Right renal pelvis (tissue), 4 donors: Measurements from ENCODE around the gene ING1. TPM values are rescaled to one million over a fixed set of nuclear protein-coding genes. Genes with fewer than 3 reads are reported as not detected.
"Not testable (repeated sequence)": the region's sequence is repeated elsewhere in the genome, so short reads cannot be mapped to it uniquely, and the experiment has no call there.

Source experiments
- DNase-seq, 4 donors: peaks; one replicate each; pipeline ENCODE4 v3.0.0-alpha.2; 2013; ENCODE audit warnings: low read depth in 4 of 4, low spot score in 3 of 4, missing footprints in 1 of 4
- polyA plus RNA-seq, 4 donors: library from polyadenylated mRNA; unstranded; fragments of 120-200 nt; gene quantifications; one replicate each; pipeline ENCODE4 v1.2.1, GENCODE V29; 2013; ENCODE audit not compliant: insufficient read length in 4 of 4

ING1 gene, protein sequence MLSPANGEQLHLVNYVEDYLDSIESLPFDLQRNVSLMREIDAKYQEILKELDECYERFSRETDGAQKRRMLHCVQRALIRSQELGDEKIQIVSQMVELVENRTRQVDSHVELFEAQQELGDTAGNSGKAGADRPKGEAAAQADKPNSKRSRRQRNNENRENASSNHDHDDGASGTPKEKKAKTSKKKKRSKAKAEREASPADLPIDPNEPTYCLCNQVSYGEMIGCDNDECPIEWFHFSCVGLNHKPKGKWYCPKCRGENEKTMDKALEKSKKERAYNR
- 10 to 100 TPM; 22.2 to 27.4 (median 25.7) TPM for polyA plus RNA-seq

DNA sequence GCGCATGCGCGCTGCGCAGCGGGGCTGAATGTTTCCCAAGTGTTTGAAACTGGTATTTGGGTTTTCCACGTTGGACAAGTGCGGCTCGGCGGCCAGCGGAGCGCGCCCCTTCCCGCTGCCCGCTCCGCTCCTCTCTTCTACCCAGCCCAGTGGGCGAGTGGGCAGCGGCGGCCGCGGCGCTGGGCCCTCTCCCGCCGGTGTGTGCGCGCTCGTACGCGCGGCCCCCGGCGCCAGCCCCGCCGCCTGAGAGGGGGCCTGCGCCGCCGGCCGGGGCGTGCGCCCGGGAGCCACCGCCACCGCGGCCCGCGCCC, at the start of gene ING1:
ING1 (plus strand) TSS at position 59 of the 311 bp plus-strand sequence. CDS start 450 bp downstream, outside the sequence.
- DNase-seq = no peak

- DNase-seq = no peak
Measured at GRCh38 chr13:110664041-110664440, 49.5 kb upstream of the ING1 start.

- no peak for DNase-seq
Measured at GRCh38 chr13:110664673-110665072, 48.8 kb upstream of the ING1 start.

GRCh38 chr13:110665491-110666254, 47.8 kb upstream of the ING1 start:
- DNase-seq = no peak

DNA sequence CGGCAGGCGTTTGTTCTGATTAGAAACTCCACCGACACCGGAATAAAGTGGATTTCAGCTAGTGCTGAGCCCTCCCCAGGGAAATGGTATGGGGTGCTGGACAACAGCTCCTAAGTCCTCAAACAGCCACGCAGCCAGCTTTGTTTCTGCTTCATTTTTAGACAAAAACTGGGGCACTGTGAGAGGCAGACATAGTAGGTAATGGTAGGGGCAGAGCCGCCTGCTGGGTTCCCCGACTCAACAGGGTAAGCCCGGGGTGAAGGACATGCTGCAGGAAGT, 47.3 kb upstream of the ING1 start:
- no peak for DNase-seq

DNA sequence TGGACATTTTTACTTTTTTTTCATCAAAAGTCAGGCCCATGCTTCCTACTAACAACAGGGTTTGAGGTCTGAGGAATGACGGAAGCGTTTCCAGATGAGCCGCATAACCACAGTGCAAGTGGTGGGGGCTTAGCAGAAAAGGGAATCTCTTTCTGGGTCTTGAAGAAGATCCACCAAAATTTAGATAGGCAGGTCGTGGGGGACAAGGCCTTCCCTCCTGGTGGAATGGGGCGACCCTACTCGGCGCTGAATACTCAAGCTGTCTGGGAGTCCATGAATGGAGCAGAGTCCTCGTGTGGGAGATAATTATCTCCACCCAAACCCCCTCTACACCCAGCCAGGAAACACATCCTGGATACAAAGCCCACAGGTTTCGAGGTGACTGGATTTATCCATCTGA, 44.5 kb upstream of the ING1 start:
- no peak for DNase-seq

DNA sequence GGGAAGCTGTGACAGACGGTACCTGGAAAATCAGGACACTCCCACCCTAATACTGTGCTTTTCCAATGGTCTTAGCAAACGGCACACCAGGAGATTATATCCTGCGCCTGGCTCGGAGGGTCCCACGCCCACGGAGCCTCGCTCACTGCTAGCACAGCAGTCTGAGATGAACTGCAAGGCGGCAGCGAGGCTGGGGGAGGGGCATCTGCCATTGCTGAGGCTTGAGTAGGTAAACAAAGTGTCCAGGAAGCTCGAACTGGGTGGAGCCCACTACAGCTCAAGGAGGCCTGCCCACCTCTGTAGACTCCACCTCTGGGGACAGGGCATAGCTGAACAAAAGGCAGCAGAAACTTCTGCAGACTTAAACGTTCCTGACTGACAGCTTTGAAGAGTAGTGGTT, 43.7 kb upstream of the ING1 start:
- not testable (repeated sequence) for DNase-seq

- no peak for DNase-seq
Measured at GRCh38 chr13:110676595-110677587, 36.6 kb upstream of the ING1 start.

DNA sequence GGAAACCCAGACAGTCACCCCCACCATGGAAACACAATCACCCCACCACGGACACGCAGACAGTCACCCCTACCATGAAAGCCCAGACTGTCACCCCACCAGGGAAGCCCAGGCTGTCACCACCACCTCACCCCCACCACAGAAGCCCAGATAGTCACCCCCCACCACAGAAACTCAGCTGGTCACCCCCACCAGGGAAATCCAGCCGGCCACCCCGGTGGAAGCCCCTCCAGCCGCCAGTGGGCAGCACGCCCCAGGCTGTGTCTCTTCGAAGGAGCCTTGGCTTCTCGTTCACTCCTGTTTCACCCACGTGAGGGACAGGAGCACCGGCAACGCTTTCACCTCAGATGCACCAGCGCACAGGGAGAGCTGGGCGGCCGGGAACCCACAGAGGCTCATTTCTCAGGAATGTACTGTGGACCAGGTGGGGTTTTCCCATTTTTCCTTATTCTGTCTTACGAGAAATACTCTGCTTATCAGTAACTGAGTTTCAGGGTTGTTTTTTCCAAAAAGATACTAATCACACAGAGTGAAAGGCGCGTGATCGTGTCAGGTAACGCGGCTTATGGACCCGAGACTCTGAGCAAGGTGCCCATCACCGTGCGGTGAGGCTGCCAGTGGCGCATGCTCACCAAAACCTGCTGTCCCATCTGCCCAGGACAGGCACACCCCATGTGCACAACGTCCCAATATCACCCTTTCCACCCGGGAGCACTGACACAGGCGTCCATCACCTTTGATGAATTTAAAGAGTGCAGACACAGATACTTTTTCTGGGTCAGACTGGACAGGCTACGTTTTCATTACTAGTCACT, 35.6 kb upstream of the ING1 start:
- DNase-seq = no peak

GRCh38 chr13:110680852-110681251, 32.6 kb upstream of the ING1 start:
- no peak for DNase-seq

DNA sequence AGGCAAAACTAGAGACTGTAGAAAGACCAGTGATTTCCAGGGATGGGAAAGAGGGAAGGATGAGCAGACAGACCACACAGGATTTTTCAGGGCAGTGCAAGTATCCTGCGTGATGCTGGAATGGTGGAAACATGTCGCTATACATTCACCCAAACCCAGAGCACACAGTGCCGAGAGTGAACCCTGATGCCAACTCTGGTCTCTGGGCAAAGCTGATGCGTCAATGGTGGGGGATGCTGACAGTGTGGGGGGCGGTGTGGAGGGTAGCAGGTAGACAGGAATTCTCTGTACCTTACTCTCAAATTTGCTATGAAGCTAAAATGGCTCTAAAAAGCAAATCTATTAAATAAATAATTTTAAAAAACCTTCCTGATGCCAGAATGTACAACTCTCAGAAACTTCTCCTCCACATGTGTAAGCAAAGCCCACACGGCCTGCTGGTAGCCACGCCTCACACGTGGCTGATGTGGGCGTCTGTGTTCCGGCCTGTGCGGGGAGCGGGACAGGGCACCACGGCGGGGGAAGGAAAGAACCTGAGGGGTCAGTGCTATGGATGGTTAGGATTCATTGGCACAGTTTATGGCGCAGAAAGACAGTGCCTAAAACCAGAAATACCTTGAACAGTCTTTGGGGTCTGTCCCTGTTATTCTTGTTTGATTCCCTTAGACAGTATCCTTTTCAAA, 31.5 kb upstream of the ING1 start:
- no peak for DNase-seq

- DNase-seq = no peak
Measured at GRCh38 chr13:110682746-110683145, 30.8 kb upstream of the ING1 start.

DNA sequence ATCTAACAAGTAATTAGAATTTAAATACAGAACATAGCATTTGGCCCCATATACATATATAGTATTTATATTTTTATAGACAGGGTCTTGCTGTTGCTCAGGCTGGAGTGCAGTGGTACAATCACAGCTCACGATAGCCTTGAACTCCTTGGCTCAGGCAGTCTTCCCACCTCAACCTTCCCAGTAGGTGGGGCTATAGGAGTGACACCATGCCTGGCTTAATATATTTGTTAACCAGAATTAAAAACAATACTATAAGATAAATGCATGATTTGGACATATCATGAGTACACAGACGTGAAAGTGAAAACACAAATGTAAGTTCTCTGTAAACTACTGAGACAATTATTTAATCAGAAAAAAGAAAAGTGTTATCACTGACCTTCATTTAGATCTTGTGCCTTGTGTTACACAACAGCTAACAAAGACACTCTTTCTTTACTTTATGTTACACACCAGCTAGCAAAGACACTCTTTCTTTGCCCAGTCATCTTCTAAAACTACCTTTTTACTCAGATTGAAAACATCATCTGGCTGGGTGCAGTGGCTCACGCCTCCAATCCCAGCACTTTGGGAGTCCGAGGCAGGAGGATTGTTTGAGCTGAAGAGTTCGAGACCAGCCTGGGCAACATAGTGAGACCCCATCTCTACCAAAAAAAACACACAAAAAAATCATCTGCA, 30.2 kb upstream of the ING1 start:
- no peak for DNase-seq

DNA sequence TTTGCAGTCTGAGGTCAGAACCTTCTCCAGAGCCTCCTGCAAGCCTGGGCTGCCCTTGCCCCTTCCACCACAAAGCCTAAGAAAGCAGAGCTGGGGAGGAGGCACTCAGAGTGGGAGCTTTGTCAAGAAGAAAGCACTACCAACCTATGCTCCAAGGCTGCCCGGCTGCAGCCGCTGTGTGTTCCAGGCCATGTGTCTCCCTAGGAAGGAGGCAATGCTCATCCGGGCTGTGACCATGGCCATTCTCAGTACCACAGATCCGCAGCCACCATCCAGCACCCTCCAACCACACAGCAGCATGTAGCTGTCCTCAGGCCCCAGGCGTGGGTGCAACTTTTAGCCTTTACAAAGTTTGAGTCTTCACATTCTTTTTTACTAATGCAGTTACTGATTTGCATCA, 29.6 kb upstream of the ING1 start:
- DNase-seq = no peak

GRCh38 chr13:110684388-110685056, 29.0 kb upstream of the ING1 start:
- DNase-seq = no peak

- no peak for DNase-seq
Measured at GRCh38 chr13:110685305-110686020, 28.0 kb upstream of the ING1 start.

GRCh38 chr13:110687736-110688135, 25.8 kb upstream of the ING1 start:
- no peak for DNase-seq

- no peak for DNase-seq
Measured at GRCh38 chr13:110689041-110689440, 24.5 kb upstream of the ING1 start.
